HepG2 (cell line): Measurements from ENCODE around the gene ESYT2. TPM values are rescaled to one million over a fixed set of nuclear protein-coding genes. Genes with fewer than 3 reads are reported as not detected.

ENCODE experiments used
- BRD4 ChIP-seq: sonication (generic); formaldehyde crosslinking; IDR thresholded peaks from 2 replicates; pipeline ENCODE4 v1.4.0; 2020; ENCODE audit warnings: missing genetic modification reagents
- CBX1 ChIP-seq: IDR thresholded peaks from one replicate; pipeline ENCODE4 v1.6.1; 2016; ENCODE audit warnings: antibody characterized with exemption, low read depth
- CCAR2 ChIP-seq: fragments of 200-400 bp; formaldehyde crosslinking; optimal IDR thresholded peaks from 2 replicates; pipeline ENCODE3; 2018; ENCODE audit warnings: low read depth, mild to moderate bottlenecking, low read length, moderate library complexity
- ELF3 ChIP-seq: IDR thresholded peaks from 2 replicates; pipeline ENCODE4 v1.6.1; 2016; ENCODE audit warnings: missing genetic modification reagents, missing compliant biosample characterization
- ELF4 ChIP-seq: sonication (generic); formaldehyde crosslinking; IDR thresholded peaks from 2 replicates; pipeline ENCODE4 v1.5.0; 2020; ENCODE audit warnings: missing genetic modification reagents, mild to moderate bottlenecking, moderate library complexity, borderline replicate concordance
- IRF2 ChIP-seq: IDR thresholded peaks from 2 replicates; pipeline ENCODE4 v1.6.1; 2018; ENCODE audit warnings: missing genetic modification reagents, missing compliant biosample characterization
- PHF20 ChIP-seq: sonication (generic); formaldehyde crosslinking; IDR thresholded peaks from 2 replicates; pipeline ENCODE4 v1.5.0; 2020; ENCODE audit warnings: mild to moderate bottlenecking, missing genetic modification reagents
- PLRG1 ChIP-seq: fragments of 450-650 bp; conservative IDR thresholded peaks from 2 replicates; pipeline ENCODE4 v1.6.1; 2016
- RFXANK ChIP-seq: IDR thresholded peaks from 2 replicates; pipeline ENCODE4 v1.6.1; 2016
- SMAD1 ChIP-seq: sonication (generic); formaldehyde crosslinking; IDR thresholded peaks from 2 replicates; pipeline ENCODE4 v1.4.0; 2020; ENCODE audit warnings: missing genetic modification reagents, low read depth, mild to moderate bottlenecking, borderline replicate concordance
- SOX6 ChIP-seq, 2 experiments: fragments of 450-650 bp in 1 of 2; sonication (generic) in 1 of 2; formaldehyde crosslinking in 1 of 2; IDR thresholded peaks; 2 replicates each; pipeline versions ENCODE4 v1.4.0 to v1.6.1; 2017 to 2020; ENCODE audit warnings: antibody characterized with exemption in 1 of 2, mild to moderate bottlenecking in 1 of 2, missing genetic modification reagents in 1 of 2
- SRSF9 ChIP-seq: fragments of 200-400 bp; formaldehyde crosslinking; IDR thresholded peaks from 2 replicates; pipeline ENCODE4 v1.6.1; 2018; ENCODE audit warnings: borderline replicate concordance, mild to moderate bottlenecking, low read depth, low read length; ENCODE audit not compliant: insufficient read depth, poor library complexity, severe bottlenecking
- WIZ ChIP-seq: sonication (generic); formaldehyde crosslinking; IDR thresholded peaks from 2 replicates; pipeline ENCODE4 v1.5.1; 2020; ENCODE audit warnings: mild to moderate bottlenecking, missing genetic modification reagents
- ZMAT3 ChIP-seq: sonication (generic); formaldehyde crosslinking; conservative IDR thresholded peaks from 2 replicates; pipeline ENCODE4 v1.7.0; 2021; ENCODE audit warnings: missing genetic modification reagents
- ZNF234 ChIP-seq: sonication (generic); formaldehyde crosslinking; conservative IDR thresholded peaks from 2 replicates; pipeline ENCODE4 v1.5.1; 2020; ENCODE audit warnings: mild to moderate bottlenecking, missing genetic modification reagents
- ZNF263 ChIP-seq: sonication (generic); formaldehyde crosslinking; IDR thresholded peaks from 2 replicates; pipeline ENCODE4 v1.4.0; 2020; ENCODE audit warnings: missing genetic modification reagents
- ZNF33B ChIP-seq: sonication (generic); formaldehyde crosslinking; IDR thresholded peaks from 2 replicates; pipeline ENCODE4 v1.5.1; 2020; ENCODE audit warnings: mild to moderate bottlenecking, missing genetic modification reagents
- ZNF432 ChIP-seq: sonication (generic); formaldehyde crosslinking; IDR thresholded peaks from 2 replicates; pipeline ENCODE4 v1.5.0; 2020; ENCODE audit warnings: missing genetic modification reagents, mild to moderate bottlenecking, borderline replicate concordance
- ZNF644 ChIP-seq: IDR thresholded peaks from 2 replicates; pipeline ENCODE4 v1.6.1; 2016; ENCODE audit warnings: low read depth
- ZNF709 ChIP-seq: sonication (generic); formaldehyde crosslinking; IDR thresholded peaks from 2 replicates; pipeline ENCODE4 v1.5.0; 2020; ENCODE audit warnings: mild to moderate bottlenecking, missing genetic modification reagents
- ZNF746 ChIP-seq: sonication (generic); formaldehyde crosslinking; IDR thresholded peaks from 2 replicates; pipeline ENCODE4 v1.8.0; 2022; ENCODE audit warnings: mild to moderate bottlenecking, missing genetic modification reagents
- ZNF883 ChIP-seq: sonication (generic); formaldehyde crosslinking; IDR thresholded peaks from 2 replicates; pipeline ENCODE4 v1.5.1; 2020; ENCODE audit warnings: mild to moderate bottlenecking, missing genetic modification reagents; ENCODE audit errors: not compliant biosample characterization
- ZSCAN31 ChIP-seq: sonication (generic); formaldehyde crosslinking; IDR thresholded peaks from 2 replicates; pipeline ENCODE4 v1.5.0; 2020; ENCODE audit warnings: low read depth, mild to moderate bottlenecking, missing genetic modification reagents
- polyA plus RNA-seq, 8 experiments: library from polyadenylated mRNA; depleted of rRNA in 3 of 8; stranded (reverse) in 7 of 8; unstranded in 1 of 8; fragments of >200 nt; fragmentation: Illumina TruSeq in 4 of 8; extraction: Trizol in 4 of 8; gene quantifications; 2 replicates each; pipeline versions ENCODE4 v1.2.1 to v1.2.3, GENCODE V29; 2011 to 2016; ENCODE audit warnings: low read depth in 4 of 8, missing spikeins in 1 of 8, mixed read lengths in 1 of 8; ENCODE audit not compliant: insufficient read depth in 1 of 8
- total RNA-seq, 5 experiments: library from RNA; depleted of rRNA; stranded (reverse); fragments of >200 nt; fragmentation: Illumina TruSeq; extraction: Trizol; gene quantifications; 2 replicates each; pipeline ENCODE4 v1.2.3, GENCODE V29; 2016; ENCODE audit warnings: low read depth in 1 of 5
- TF ChIP-seq, protein P1 (sequence below): IDR thresholded peaks from 2 replicates; pipeline ENCODE4 v1.6.1; 2016; ENCODE audit warnings: missing compliant biosample characterization, missing genetic modification reagents, borderline replicate concordance
- TF ChIP-seq, protein P2 (sequence below): sonication (generic); formaldehyde crosslinking; IDR thresholded peaks from 2 replicates; pipeline ENCODE4 v1.5.1; 2020; ENCODE audit warnings: missing genetic modification reagents, mild to moderate bottlenecking, borderline replicate concordance
- TF ChIP-seq, protein P3 (sequence below): IDR thresholded peaks from 2 replicates; pipeline ENCODE4 v1.4.0; 2020; ENCODE audit warnings: mild to moderate bottlenecking, missing genetic modification reagents

The ESYT2 gene
- total and polyA plus RNA-seq, 2 of the 13 experiments (the other 11 are each of a cell fraction or from before 2014, with no cell fraction given) = 28.5 to 37.3 TPM

DNA sequence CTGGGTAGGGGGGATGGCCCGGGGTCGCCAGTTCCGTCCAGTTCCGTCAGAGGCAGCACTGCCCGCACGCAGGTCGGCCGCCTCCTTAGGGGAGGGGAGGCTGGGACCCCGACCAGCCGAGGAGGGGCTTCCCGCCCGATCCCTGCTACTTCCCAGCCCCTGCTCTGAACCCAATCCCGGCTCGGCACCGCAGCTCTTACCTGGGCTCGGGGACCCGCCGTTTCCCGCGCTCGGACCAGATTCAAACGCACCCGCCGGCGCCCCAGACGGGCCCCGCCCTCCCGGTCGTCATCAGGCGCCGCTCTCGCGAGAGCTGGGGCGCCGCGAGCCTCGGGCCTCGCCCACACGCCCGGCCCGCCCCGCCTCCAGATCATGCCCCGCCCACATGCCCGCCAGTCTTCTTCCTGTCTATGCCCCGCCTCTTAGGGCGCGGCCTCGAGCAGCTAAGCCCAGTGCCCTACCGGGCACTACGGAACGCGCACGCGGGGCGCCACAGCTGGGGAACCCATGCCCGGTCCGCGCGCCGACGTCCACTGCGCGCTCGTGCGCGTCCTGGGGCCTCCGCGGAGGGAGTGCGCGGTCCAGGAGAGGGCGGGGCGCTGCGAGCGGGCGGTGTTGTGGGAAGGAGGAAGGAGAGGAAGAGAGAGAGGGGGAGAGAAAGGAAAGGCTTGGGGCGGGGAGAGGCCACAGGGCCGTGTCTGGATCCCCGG lies 124.6 kb downstream of the ESYT2 start, which contains the start of gene NCAPG2 (continued):
- TF ChIP-seq ELF3 (CRISPR knock-in tag) (no peak; the same call in 1 of the 2 replicates), SOX6 (IDR thresholded peaks at IDR 0.05) (no peak), SOX6 (CRISPR knock-in tag; IDR thresholded peaks at IDR 0.05) (peak; percentile 58; the same call in 1 of the 2 replicates), PLRG1 (no peak), ZNF746 (0 out of 2 replicates have a peak, but pooled peaks have one; percentile 19), RFXANK (CRISPR knock-in tag) (no peak), SRSF9 (no peak), ZNF33B (CRISPR knock-in tag) (no peak), ZNF263 (CRISPR knock-in tag) (peak; percentile 66), CCAR2 (peak; percentile 27), ZNF644 (CRISPR knock-in tag) (no peak), WIZ (0 out of 2 replicates have a peak, but pooled peaks have one; percentile 32), BRD4 (CRISPR knock-in tag) (0 out of 2 replicates have a peak, but pooled peaks have one; percentile 44), SMAD1 (CRISPR knock-in tag) (no peak), PHF20 (CRISPR knock-in tag) (peak; percentile 75), ZNF883 (CRISPR knock-in tag) (no peak), ZNF234 (no peak), ZSCAN31 (CRISPR knock-in tag) (no peak; the same call in 1 of the 2 replicates), ZMAT3 (CRISPR knock-in tag) (peak; percentile 76), ELF4 (CRISPR knock-in tag) (no peak), IRF2 (CRISPR knock-in tag) (no peak), ZNF709 (CRISPR knock-in tag) (0 out of 2 replicates have a peak, but pooled peaks have one; percentile 55), CBX1 (no peak), ZNF432 (CRISPR knock-in tag) (no peak)
- TF ChIP-seq, protein P1, sequence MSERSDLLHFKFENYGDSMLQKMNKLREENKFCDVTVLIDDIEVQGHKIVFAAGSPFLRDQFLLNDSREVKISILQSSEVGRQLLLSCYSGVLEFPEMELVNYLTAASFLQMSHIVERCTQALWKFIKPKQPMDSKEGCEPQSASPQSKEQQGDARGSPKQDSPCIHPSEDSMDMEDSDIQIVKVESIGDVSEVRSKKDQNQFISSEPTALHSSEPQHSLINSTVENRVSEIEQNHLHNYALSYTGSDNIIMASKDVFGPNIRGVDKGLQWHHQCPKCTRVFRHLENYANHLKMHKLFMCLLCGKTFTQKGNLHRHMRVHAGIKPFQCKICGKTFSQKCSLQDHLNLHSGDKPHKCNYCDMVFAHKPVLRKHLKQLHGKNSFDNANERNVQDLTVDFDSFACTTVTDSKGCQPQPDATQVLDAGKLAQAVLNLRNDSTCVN (CRISPR knock-in tag) = no peak
- TF ChIP-seq, protein P2, sequence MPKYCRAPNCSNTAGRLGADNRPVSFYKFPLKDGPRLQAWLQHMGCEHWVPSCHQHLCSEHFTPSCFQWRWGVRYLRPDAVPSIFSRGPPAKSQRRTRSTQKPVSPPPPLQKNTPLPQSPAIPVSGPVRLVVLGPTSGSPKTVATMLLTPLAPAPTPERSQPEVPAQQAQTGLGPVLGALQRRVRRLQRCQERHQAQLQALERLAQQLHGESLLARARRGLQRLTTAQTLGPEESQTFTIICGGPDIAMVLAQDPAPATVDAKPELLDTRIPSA = no peak
- TF ChIP-seq, protein P3, sequence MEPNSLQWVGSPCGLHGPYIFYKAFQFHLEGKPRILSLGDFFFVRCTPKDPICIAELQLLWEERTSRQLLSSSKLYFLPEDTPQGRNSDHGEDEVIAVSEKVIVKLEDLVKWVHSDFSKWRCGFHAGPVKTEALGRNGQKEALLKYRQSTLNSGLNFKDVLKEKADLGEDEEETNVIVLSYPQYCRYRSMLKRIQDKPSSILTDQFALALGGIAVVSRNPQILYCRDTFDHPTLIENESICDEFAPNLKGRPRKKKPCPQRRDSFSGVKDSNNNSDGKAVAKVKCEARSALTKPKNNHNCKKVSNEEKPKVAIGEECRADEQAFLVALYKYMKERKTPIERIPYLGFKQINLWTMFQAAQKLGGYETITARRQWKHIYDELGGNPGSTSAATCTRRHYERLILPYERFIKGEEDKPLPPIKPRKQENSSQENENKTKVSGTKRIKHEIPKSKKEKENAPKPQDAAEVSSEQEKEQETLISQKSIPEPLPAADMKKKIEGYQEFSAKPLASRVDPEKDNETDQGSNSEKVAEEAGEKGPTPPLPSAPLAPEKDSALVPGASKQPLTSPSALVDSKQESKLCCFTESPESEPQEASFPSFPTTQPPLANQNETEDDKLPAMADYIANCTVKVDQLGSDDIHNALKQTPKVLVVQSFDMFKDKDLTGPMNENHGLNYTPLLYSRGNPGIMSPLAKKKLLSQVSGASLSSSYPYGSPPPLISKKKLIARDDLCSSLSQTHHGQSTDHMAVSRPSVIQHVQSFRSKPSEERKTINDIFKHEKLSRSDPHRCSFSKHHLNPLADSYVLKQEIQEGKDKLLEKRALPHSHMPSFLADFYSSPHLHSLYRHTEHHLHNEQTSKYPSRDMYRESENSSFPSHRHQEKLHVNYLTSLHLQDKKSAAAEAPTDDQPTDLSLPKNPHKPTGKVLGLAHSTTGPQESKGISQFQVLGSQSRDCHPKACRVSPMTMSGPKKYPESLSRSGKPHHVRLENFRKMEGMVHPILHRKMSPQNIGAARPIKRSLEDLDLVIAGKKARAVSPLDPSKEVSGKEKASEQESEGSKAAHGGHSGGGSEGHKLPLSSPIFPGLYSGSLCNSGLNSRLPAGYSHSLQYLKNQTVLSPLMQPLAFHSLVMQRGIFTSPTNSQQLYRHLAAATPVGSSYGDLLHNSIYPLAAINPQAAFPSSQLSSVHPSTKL (CRISPR knock-in tag) = peak; percentile 59
